ENCODE measurements around the gene RHCE.
"Not testable (repeated sequence)": the region's sequence is repeated elsewhere in the genome, so short reads cannot be mapped to it uniquely, and the experiment has no call there.

The RHCE gene

GRCh38 chr1:25397549-25397948 is 23.1 kb downstream of the RHCE start:
- not testable (repeated sequence) for DNase-seq

- no peak for DNase-seq
Observed at GRCh38 chr1:25392841-25393240, 27.8 kb downstream of the RHCE start.

- not testable (repeated sequence) for DNase-seq
Observed at GRCh38 chr1:25389721-25390120, 30.9 kb downstream of the RHCE start.

DNA sequence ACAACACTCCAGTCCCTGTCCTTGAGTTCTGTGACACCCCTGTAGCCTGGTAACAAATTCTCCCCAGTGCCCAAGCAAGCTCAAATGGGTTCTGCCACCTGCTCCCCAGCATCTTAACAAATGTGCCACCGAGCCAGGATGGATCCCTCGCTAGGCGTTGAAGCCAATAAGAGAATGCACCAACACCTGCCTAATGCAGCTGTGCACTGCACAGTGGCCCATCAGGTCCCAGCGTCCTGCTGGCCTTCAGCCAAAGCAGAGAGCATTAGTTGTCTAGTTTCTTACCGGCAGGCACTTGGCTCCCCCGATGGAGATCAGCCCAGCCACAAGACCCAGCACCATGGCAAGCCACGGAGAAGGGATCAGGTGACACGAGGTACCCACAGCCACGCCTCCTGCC is 31.9 kb downstream of the RHCE start:
- not testable (repeated sequence) for DNase-seq

DNA sequence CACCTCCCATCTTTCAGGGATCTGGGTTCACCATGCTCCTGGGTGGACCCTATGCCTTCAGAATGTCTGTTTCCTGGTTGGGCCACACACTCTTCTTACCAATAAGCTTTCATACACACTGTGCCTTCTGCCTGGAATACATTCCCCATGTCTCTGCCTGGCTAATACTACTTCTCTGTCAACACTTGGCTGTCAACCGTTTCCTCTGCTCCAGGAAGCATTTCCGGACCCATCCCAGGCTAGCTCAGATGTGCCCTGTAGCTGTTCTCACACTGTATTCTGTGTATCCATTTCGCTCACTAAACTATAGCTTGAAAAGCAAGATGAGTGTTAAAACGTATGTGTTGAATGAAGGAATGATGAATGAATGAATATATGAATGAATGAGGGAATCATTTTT is 33.5 kb downstream of the RHCE start:
- DNase-seq = not testable (repeated sequence)

DNA sequence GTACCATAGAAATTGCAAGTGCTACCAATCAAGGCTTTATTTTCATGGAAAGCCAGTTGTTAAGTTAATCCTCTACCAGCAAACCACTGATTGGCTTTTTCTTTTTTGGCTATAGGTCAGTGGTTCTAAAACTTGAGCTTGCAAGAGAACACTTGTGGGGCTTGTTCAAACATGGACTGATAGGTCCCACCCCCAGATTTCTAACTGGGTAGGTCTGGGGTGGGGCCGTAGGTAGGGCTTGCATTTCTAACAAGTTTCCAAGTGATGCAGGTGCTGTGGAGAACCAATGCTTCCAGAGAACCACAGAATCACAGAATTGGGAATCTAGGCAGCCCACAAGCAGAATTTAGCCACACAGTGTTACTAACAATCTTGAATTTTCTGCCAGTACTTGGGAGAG is 36.8 kb downstream of the RHCE start:
- not testable (repeated sequence) for DNase-seq

GRCh38 chr1:25383090-25383489 is 37.5 kb downstream of the RHCE start:
- peak; percentile 79 to 85 for DNase-seq

GRCh38 chr1:25382543-25382942 is 38.1 kb downstream of the RHCE start:
- not testable (repeated sequence) for DNase-seq

GRCh38 chr1:25378367-25378766 is 42.3 kb downstream of the RHCE start:
- DNase-seq = not testable (repeated sequence)

DNA sequence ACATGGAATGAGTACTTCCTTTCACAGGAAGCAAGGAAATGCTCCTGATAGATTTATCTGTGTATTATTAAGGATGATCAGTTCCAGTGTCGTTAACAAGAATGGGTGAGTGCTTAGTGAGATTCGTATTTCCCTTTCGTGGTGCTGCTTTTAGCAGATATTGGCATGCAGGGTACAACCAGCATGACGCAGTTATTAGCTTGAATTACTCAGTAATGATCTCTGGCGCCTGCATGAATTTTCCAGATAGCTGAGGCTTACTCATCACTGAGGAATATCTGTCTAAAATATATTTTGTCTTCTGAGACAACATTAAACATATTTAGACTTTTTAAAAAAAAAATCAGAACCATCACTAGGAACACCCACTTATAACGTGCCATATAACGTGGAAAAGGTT is 48.9 kb downstream of the RHCE start:
- DNase-seq = not testable (repeated sequence)

GRCh38 chr1:25369691-25370271 is 50.8 kb downstream of the RHCE start:
- peak; percentile 45 to 63 for DNase-seq

- DNase-seq = peak in 1 of 2 donors; percentile 29
Observed at GRCh38 chr1:25369241-25369640, 51.4 kb downstream of the RHCE start.

GRCh38 chr1:25362634-25363559 is 57.7 kb downstream of the RHCE start:
- not testable (repeated sequence) for DNase-seq

DNA sequence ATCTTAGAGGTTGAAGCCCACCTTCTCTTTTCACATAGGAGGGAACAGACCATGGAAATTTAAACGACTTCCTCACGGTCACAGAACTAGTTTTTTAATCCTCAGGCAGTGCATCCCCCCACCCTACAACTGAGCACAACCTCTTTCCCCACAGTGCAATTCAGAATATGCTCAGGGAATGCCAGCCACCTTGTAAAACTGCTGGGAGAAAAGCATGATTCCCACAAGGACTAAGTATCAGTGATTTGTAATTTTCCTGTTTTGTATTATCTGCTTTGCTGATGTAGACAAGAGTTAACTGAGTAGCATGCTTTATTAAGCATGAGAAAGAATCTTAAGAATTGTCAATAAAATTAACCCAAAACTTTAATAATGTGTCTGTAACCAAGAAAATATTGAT is 58.7 kb downstream of the RHCE start:
- DNase-seq = no peak

GRCh38 chr1:25360596-25361581 is 59.7 kb downstream of the RHCE start:
- DNase-seq = no peak

DNA sequence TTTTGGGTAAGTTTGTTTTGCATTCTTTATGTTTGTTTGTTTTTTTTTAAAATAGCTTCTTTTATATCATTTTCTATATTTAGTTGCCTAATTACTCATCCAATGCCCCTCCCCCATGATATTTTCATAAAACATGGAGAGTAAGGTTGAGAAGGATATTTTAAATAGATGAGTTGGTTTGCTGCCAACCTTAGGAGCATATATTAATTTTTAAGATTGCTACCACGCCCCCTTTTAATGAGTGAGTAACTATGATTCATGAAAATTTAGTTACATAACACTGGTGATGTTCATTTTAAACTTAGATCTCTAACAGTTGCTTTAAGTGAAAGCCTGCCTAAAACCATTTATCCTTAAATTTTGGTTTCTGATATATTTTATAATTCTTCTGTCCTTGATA is 63.8 kb downstream of the RHCE start:
- DNase-seq = no peak

DNA sequence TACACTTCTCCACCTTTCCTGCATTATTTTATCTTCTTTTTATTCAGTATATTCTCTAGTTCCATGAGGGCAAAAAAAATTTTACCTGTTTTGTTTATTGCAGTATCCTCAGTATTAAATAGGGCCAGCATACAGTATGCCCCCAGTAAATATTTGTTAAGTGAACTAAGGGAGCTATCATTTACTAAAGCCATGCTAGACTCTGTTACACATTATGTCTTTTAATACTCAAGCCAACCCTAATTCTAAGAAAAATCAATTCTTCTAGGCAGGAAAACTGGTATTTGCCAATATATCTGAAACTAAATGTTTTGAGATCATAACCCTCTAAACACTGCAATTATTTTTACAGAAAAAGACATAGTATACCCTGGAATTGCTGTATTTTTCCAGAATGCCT is 64.2 kb downstream of the RHCE start:
- no peak for DNase-seq

GRCh38 chr1:25355841-25356395 is 64.7 kb downstream of the RHCE start:
- DNase-seq = no peak

GRCh38 chr1:25349606-25350005 is 71.0 kb downstream of the RHCE start:
- DNase-seq = no peak

GRCh38 chr1:25347556-25347955 is 73.1 kb downstream of the RHCE start:
- DNase-seq = no peak

DNA sequence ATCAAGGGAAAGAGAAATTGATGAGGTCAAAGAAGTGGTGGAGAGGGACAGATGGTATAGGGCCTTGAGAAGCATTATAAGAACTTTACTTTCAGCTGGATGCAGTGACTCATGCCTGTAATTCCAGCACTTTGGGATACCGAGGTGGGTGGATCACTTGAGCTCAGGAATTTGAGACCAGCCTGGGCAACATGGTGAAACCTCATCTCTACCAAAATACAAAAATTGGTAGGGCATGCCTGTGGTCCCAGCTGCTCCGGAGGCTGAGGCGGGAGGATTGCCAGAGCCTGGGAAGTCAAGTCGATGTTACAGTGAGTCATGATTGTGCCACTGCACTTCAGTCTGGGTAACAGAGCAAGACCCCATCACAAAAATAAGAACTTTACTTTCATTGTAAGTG is 76.8 kb downstream of the RHCE start:
- DNase-seq = no peak

GRCh38 chr1:25342846-25343245 is 77.8 kb downstream of the RHCE start:
- no peak for DNase-seq

GRCh38 chr1:25341746-25342145 is 78.9 kb downstream of the RHCE start:
- DNase-seq = no peak

Measured in inflammatory macrophage (primary cell).